Putamen (tissue), 1 donor: ENCODE data around the gene S100A3.
A peak's percentile ranks its signal among the peaks of the same experiment; 100 is the strongest.

Experiments
- DNase-seq: peaks from one replicate; pipeline ENCODE4 v3.0.0-alpha.2; 2016; ENCODE audit warnings: low spot score

The S100A3 gene

GRCh38 chr1:153547560-153548551 lies 1.2 kb downstream of the S100A3 start:
- no peak for DNase-seq

- no peak for DNase-seq
Measured at GRCh38 chr1:153546796-153547559, 2.1 kb downstream of the S100A3 start.

- DNase-seq = no peak
Measured at GRCh38 chr1:153546371-153546770, 2.7 kb downstream of the S100A3 start.

GRCh38 chr1:153545067-153546055 lies 3.7 kb downstream of the S100A3 start, which contains the start of gene S100A4:
TSS of gene S100A4 (minus strand) at chr1:153545806. CDS start at chr1:153544794, 1,012 bp downstream.
- peak; percentile 53 for DNase-seq

- DNase-seq = no peak
Measured at GRCh38 chr1:153544453-153545066, 4.5 kb downstream of the S100A3 start.

GRCh38 chr1:153543736-153544135 lies 5.3 kb downstream of the S100A3 start:
- no peak for DNase-seq

GRCh38 chr1:153542956-153543711 lies 5.9 kb downstream of the S100A3 start:
- no peak for DNase-seq

- DNase-seq = no peak
Measured at GRCh38 chr1:153541641-153542590, 7.1 kb downstream of the S100A3 start.

- no peak for DNase-seq
Measured at GRCh38 chr1:153540394-153541361, 8.4 kb downstream of the S100A3 start, which contains the start of gene S100A5. TSS of gene S100A5 (minus strand) at chr1:153540934. CDS start at chr1:153540191, 743 bp downstream.

- DNase-seq = no peak
Measured at GRCh38 chr1:153539395-153540093, 9.5 kb downstream of the S100A3 start.

GRCh38 chr1:153538315-153538821 lies 10.7 kb downstream of the S100A3 start:
- no peak for DNase-seq

GRCh38 chr1:153537376-153537730 lies 11.7 kb downstream of the S100A3 start:
- no peak for DNase-seq

GRCh38 chr1:153536671-153537375 lies 12.2 kb downstream of the S100A3 start:
- DNase-seq = no peak

- DNase-seq = peak; percentile 50
Measured at GRCh38 chr1:153536012-153536670, 12.9 kb downstream of the S100A3 start.

GRCh38 chr1:153535242-153536011 lies 13.6 kb downstream of the S100A3 start, which contains the start of gene S100A6:
TSS of gene S100A6 (minus strand) at chr1:153535991. CDS start at chr1:153535339, 652 bp downstream.
- no peak for DNase-seq
